ENCODE data around the gene CCDC73.
"Not testable (repeated sequence)": the region's sequence is repeated elsewhere in the genome, so short reads cannot be mapped to it uniquely, and the experiment has no call there.

CCDC73 gene

DNA sequence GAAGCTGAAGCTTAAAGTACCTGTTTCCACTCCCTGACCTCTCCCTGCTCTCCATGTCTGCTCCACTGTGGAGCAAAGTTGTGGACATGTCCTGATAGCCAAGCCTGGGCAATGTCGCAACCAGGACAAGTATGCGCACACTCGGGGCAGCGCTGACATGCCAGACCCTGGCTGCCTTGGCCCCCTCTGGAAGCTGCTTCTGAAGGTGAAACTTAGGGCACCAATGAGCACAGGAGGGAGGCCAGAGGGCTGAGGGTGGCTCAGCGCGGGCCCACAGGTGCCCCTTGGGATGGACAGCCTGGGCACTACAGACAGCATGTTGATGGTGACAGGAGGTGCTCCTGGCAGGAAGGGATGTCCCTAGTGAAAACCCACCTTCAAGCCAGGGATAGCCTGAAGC, 90.2 kb downstream of the CCDC73 start:
- no peak for DNase-seq

DNA sequence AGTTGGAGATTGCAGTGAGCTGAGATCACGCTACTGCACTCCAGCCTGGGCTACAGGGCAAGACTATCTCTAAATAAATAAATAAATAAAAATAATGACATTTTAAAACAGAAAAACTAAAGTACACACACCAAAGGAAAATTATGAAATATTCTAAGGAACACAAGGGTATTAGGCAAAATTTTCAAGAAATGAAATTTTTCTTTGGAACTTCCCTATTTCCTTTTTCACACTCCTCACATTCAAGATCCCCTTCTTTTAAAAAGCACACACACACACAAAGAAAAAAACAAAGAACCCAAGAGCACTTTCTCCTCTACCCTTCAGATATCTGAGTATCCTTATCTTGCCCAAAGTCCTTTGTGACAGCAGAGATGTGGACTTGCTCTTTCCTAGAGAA, 92.8 kb downstream of the CCDC73 start:
- no peak for DNase-seq

DNA sequence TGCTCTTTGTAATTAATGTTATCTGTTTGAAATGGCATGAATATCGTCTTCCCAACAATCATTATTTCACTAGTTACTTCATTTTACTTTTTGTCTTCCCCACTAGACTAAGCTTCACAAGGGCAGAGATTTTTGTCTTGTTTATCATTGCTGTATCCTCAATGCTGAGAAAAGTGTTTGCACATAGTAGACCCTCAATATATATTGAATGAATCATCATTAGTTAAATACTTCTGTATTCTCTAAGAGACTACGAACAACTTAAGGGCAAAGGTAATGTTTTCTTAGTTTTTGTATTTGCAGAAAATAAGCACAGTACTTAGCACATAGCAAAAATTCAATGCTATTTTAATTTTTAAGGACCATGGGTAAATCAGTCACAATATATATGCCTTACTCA, 95.9 kb downstream of the CCDC73 start:
- no peak for DNase-seq

DNA sequence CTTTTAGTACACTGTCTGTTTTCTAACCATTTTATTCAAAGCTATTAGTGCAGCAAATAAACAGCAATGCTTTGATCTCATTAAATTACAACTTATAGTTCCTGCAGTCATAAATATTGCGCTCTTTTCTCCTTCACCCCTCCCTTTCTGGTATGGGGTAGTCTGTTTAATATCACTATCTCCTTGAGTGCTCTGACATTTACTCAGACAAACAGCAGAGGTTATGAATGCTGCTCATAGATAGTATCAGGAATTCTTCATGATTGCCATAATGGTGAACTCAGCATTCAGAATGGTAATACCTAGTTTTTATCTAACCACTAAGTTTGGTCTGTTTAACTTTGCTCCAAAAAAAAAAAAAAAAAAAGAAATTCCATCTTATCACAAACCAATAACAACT, 123.4 kb downstream of the CCDC73 start:
- no peak for DNase-seq

DNA sequence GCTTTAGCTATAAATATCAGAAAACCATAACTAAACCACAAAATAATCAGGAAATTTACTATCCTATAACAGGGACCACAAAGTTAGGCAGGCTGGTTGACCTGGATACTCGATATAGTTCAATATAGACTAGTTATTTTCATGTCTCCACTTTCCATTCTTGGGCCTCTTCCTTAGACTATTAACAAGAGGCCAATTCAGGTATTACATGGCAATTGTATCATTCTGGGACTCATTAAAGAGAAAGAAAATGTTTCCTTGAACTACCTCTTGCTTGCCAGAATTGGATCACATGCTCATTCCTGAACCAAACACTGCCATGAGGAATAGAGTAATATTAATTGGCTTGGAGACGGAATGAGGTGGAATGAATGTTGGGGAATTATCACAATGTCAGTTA, 134.8 kb downstream of the CCDC73 start:
- no peak for DNase-seq

DNA sequence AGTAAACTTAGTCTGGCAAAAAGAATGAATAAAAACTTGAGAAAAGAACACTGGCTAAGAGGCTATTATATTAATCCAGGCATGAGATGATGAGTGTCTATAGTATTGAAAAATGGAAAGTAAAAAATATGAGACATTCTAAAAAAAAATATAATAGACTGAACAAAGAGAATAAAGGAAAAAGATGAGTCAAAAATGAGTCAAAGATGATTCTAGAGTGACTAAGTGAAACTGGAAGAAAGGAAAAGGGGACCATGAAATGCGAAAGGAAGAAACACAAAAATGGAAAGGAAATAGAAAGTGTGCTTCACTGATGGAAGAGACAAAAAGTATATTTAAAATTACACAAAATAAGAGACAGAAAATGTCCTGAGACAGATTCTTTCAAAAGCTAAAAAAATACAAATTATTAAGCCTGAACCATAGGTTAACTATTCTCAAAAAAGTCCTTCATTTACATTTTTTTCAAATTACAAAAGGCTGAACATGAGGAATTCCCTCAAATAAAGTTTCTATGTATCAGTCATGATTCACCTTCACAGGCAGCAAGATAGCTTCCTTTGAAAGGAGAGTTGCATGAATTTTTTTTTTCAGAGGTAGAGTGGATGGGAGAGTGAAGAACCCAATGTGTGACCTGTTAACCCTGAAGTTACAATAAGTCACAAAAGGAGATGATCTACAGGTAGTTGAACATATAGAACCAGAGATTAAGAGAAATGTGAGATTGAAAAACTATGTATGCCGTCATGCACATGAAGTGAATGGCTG, 135.6 kb downstream of the CCDC73 start:
- DNase-seq: no peak

DNA sequence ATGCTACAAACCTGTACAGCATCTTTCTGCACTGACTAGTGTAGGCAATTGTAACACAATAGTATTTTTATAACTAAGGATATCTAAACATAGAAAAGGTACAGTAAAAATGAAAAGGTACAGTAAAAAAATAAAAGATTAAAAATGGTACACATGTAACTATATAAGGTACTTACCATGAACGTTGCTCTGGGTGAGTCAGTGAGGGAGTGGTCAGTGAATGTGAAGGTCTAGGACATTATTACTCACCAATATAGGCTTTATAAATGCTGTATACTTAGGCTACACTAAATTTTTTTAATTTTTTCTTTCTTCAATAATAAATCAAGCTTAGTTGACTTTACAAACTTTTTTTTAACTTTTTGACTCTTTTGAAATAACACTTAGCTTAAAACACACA, 150.9 kb downstream of the CCDC73 start:
- DNase-seq: no peak

DNA sequence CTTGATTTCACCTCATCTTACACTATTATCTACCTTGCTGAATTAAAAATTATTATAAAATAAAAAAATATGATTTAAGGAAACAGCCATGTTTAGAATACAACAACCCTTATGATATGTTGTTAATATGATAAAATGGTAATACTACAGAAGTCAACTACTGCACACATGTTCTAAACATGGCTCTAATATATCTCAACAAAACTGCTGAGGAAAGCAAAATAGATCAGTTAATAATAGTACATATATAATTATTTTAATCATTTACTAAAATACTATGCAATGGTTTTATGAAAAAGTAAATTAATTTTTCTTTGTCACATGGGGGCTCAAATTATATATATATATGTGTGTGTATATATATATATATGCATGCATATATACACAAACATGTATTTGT, 153.1 kb downstream of the CCDC73 start:
- DNase-seq: no peak

DNA sequence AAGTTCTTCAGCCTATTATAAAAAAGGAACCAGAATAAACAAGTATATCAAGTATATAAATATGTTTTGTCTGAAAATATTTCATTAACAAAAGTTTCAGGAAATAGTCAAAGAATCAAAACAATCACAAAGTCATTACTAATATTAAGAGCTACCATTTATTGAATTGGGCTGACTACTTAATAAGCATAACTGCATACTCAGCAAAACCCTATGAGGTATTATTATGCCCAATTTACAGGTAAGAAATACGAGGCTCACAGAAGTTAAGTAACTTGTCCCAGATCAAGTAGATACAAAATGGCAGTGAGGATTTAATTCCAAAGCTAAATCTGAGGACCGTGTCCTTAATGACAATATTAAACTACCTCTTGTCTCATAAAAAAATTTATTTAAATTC, 158.6 kb downstream of the CCDC73 start:
- no peak for DNase-seq

DNA sequence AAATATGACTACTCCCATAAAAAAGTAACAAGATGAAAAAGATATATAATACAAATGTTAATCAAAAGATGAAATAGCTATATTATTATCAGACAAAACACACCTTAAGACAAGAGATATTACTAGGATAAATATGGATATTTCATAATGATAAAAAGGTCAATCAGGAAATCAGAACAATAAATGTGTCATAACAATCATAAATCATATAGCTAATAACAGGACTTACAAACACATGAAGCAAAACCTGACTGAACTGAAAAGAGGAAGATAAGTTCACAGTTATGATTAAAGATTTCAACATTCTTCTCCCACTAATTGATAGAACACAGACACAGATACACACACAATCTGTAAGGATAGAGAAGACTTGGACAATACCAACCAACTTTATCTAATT, 163.6 kb downstream of the CCDC73 start:
- no peak for DNase-seq

DNA sequence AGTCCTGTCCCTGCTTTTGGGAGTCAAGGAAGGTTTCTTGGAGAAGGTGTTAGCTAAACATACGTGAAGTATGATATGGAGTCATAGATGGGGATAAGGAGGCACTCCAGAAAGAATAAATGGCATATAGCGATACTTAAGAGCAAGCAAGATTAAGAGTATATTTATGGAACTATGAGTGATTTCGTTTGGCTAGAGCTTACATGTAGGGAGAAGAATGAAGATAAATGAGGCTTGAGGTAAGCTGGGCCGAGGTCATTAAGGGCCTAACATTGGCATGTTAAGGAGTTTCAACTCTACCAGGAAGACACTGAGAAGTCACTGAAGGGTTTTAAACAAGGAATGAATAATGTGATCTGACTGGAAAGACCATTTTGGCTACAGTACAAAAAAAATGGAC, 177.6 kb downstream of the CCDC73 start:
- DNase-seq: no peak

DNA sequence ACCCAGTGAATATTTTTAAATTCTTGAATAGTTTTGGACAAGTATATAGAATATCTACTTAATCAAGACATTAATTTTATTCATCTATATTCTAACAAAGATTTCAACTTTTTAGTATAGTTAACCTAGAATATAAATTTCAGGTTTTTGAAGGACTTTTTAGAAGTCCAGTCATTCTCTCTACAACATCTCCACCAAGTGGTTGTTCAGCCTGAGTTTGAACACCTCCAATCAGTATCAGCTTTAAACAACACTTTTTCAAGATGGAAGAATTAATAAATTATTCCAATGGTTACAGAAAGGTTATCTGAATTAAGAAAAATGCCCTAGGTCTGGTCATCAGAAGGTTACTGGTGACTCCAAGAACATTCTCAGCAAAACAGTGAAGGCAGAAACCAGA, 179.0 kb downstream of the CCDC73 start:
- DNase-seq: no peak

DNA sequence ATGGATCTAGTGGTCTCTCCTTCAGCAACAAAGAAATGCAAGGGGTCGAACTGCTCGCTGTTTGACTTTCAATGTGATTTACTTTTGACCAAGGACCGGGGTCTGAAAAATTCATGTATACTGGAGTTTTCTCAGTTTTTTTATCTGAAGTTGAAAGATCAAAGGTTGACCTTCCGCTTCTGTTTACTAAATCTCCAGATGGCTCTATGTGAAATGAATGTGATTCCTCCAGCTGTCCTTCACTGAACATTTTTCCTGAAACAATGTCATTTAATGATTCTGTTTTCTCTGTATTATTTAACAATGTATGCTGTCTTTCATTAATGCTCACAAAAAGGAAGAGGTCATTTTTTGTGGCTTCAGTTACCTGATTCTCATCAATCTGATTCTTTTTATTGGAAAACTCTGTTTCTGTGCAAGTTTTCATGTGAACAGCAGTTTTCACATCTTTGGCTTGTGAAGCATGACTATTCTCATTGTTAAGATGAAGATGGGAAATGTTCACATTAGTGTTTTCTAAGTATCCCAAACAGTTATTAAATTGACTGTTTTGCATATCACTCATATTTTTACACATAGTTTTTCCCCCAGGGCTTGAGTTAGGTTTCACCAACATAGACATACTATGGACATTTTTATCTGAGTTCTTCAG, 180.8 kb downstream of the CCDC73 start:
- no peak for DNase-seq

DNA sequence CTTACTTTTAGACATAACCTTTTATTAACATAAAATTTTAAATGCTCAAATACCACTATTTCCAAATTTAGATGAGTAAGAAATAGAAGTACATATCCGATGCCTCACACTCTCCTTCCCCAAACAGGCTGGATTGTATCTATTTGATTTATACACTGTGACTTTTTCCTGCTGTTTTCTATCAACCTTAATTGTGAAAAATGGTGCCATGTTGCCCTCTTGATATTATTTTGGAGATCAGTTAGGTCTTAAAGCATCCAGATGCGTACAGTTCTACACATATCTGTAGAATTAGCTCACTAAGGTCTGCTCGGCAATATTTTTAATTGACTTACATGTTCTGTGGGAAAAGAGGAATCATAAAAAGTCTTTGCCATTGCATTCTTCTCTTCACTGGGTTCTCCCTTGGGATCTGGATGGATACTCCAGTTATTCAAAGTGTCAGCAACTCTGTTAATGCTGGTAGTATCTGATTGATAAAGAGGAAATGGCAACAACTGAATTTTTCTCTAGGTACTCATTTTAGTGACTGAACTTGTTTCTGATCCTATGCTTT, 183.6 kb downstream of the CCDC73 start:
- no peak for DNase-seq

DNA sequence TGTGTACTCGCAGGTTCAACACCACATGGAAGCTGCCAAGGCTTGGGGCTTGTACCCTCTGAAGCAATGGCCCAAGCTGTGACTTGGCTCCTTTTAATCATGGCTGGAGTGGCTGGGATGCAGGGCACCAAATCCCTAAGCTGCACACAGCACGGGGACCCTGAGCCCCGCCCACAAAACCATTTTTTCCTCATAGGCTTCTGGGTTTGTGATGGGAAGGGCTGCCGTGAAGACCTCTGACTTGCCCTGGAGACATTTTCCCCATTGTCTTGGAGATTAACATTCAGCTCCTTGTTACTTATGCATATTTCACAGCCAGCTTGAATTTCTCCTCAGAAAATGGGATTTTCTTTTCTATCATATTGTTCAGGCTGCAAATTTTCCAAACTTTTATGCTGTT, 185.6 kb downstream of the CCDC73 start:
- not testable (repeated sequence) for DNase-seq

DNA sequence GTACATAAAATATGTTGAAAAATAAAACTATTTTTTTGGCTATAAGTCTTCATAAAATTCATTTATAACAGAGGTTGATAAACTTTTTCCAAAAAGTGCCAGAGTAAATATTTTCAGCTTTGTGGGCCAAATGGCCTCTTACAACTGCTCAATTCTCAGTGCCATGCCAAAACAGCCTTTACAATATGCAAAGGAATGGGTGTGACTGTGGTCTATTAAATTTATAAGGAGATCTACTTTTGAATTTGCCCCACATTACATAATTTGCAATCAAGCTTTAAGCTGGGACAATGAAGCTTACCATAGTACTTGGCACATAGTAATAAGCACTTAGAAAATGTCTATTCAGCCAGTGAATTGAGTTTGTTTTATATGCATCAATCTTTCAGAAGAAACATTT, 188.2 kb downstream of the CCDC73 start:
- no peak for DNase-seq

DNA sequence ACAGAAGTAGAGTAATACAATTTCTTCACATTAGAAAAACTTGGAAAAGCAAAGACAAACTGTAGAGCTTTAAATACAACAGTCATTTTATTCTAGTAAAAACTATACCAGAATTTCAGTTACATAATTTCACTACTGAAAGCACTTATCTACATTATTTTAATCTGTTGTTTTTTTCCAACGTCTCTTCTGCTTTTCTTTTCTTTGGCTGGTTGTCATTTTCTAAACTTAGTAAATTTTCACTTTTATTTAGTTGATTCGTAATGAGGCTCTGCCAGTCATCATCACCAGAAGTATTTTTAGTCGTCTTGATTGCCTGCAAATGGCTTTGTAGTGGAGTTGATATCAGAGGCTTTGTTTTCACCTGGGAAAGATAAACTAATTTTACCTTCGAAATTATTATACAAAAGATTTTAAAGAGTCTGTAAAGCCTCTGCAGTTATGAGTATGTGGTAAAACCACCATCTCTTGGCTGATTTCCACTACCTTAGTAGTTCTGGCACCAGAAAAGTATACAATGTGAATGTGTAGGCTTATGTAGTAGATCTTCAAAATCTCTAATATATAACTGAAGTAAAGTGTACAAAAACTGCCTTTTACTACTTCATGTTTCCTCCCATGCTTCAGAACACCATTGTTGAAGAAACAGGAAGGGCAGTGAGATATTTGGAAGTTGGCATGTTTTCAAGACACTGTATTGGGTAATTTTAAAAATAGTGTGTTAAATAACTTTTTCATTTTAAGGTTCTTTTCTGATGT, 191.6 kb downstream of the CCDC73 start:
- no peak for DNase-seq

DNA sequence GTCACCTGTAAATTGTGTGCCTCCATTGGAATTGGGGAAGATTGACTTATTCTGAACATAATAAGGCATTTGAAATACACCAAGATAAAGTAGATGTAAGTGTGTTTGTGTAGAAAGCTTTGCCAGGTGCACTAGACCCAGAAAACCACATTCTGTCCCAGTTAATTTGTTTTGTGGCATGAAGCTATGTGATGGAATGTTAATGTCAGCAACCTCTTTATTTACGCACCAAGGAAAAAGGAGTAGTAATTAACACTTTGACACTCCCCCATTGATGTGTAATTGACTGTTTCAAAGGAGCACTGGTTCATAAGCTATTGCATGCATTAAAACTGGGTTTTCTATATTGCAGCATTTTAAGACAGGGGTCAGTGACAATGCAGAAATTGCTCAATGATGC, 196.5 kb downstream of the CCDC73 start:
- DNase-seq: no peak

DNA sequence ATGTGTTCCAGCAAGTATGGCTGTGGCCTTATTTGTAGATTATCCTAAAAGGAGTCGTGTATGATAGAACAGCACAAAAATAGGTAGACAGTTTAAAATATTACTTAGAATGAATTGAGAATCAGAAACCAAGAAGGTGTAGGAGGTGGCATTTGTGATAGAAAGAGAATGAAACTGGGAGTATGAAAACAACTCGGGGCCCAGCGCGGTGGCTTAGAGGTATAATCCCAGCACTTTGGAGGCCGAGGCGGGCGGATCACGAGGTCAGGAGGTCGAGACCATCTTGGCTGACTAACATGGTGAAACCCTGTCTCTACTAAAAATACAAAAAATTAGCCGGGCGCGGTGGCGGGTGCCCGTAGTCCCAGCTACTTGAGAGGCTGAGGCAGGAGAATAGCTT, 198.3 kb downstream of the CCDC73 start:
- DNase-seq: not testable (repeated sequence)

DNA sequence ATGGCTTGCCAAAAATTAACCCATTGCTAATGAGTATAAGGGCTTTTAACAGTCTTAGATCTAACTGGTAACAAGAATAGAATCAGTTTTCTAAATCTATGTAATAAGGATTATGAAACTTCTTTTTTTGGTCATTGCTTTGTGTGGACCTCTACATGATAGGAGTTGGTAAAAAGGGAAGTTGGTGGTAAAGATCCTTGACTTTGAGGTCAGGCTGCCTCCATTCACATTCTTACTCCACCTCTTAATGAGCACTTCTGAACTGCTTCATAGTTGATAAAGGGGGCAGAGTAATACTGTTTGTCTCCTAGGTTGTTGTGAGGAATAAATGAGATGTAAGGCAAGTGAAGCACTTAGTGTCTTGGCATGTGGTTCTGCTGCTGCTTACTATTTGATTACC, 200.2 kb downstream of the CCDC73 start:
- no peak for DNase-seq

DNA sequence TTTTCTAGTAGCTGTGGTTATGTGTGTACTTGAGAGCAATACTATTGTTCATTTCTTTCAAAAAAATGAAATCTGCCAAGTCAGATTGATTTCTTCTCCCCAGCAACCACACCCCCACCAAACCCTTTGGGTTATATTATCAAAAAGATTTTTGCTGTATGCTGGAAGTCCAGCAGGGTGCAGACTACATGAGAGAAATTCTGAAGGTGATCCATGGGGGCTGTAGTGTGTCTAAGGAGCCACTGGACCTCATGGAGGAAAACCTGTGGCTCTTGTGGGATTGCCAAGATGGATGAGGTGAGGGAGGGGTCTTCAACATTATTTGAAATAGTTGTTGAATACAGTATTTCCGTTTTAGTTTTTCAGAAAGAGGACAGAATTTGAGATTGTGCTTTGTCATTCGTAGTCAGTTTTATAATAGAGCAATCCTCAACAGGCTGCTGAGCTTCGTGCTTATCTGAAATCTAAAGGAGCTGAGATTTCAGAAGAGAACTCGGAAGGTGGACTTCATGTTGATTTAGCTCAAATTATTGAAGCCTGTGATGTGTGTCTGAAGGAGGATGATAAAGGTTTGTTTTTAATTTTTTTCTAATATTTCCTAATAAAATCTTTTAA, 207.8 kb downstream of the CCDC73 start:
- no peak for DNase-seq

DNA sequence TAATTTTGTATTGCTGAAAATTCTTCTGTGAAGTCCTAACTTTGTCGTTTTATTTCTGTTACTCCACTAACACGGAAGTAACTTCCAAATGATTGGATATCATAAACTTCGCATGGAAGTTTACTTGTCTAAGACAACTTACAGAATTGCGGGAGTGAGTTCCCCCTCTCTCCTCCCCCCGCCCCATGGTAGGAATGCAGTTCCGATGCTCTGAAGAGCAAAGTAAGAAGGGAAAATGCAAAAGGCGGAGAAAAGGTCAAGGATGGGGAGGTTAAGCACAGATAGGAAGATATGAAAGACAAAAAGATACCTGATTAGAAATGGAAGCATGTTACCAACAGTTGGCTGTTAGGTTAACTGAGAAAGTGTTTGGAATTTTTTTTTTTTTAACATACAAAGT, 209.5 kb downstream of the CCDC73 start:
- no peak for DNase-seq
